Measurements from ENCODE around the gene OR52N1. TPM values are rescaled to one million over a fixed set of nuclear protein-coding genes. Genes with fewer than 3 reads are reported as not detected.

OR52N1 gene
- total and polyA plus RNA-seq, 2 of the 8 experiments (the other 6 are each of a cell fraction or from before 2014, with no cell fraction given) = 0.09 TPM; not detected in 1

- H3K4me3 ChIP-seq (ENCODE audit: extremely low read depth in 1 of 4, insufficient read depth in 2 of 4, low read depth in 3 of 4, low read length in 4 of 4) = no peak overlapping the region
- H2BK5ac ChIP-seq (ENCODE audit: low read depth, low read length) = no peak overlapping the region
- no peak overlapping the region for H3K56ac ChIP-seq (replicated peaks; ENCODE audit: insufficient read length, low read depth, low read length)
- H2AFZ ChIP-seq (ENCODE audit: low read length) = no peak overlapping the region
- no peak overlapping the region for H4K5ac ChIP-seq (ENCODE audit: insufficient read length, low read depth, low read length)
- POLR2A ChIA-PET (ENCODE audit: partially characterized antibody) = no interaction called here
- H4K91ac ChIP-seq (replicated peaks; ENCODE audit: insufficient read length, low read length) = no peak overlapping the region
- no peak overlapping the region for H3K27ac ChIP-seq (ENCODE audit: low read depth, low read length)
- H2AK5ac ChIP-seq (ENCODE audit: low read depth, low read length) = no peak overlapping the region
- no peak overlapping the region for H2BK120ac ChIP-seq (replicated peaks; ENCODE audit: low read depth, low read length)
- DNase-seq (ENCODE audit: low read depth in 1 of 2, low spot score in 2 of 2) (no peak), FAIRE-seq (no peak)
- H4K20me1 ChIP-seq (replicated peaks in 1 of 2; ENCODE audit: control insufficient read depth in 1 of 2, insufficient read depth in 2 of 2, low read length in 2 of 2) = no peaks in the 10 kb centered on the region
- no peak overlapping the region for H2BK15ac ChIP-seq (ENCODE audit: low read length)
- H3K36me3 ChIP-seq (ENCODE audit: control insufficient read depth in 2 of 4, insufficient read depth in 4 of 4, low read length in 3 of 4) = no peaks in the 10 kb centered on the region
- H3K79me1 ChIP-seq (ENCODE audit: low read depth, low read length) = no peaks in the 10 kb centered on the region
- no peaks in the 10 kb centered on the region for H3K79me2 ChIP-seq (ENCODE audit: control insufficient read depth in 1 of 2, insufficient read depth in 2 of 2, low read length in 2 of 2)
- no peak overlapping the region for H3K23ac ChIP-seq (ENCODE audit: insufficient read length)
- H2BK20ac ChIP-seq (ENCODE audit: low read length) = no peak overlapping the region
- no peak overlapping the region for H3K4me2 ChIP-seq (ENCODE audit: insufficient read depth in 1 of 2, low read depth in 2 of 2, low read length in 2 of 2)
- no peak overlapping the region for H3K14ac ChIP-seq (ENCODE audit: insufficient read length)
- no peak overlapping the region for H3K18ac ChIP-seq (ENCODE audit: extremely low read depth, low read length)
- no peak overlapping the region for H2BK12ac ChIP-seq (ENCODE audit: low read depth, low read length)
- CTCF ChIA-PET (ENCODE audit: partially characterized antibody) = no interaction called here
- H3K9me3 ChIP-seq (ENCODE audit: insufficient read depth in 2 of 2, low read depth in 1 of 2, low read length in 1 of 2) = no peaks in the 10 kb centered on the region
- no peaks in the 10 kb centered on the region for H3K27me3 ChIP-seq (replicated peaks in 1 of 4; ENCODE audit: control insufficient read depth in 3 of 4, extremely low read depth in 1 of 4, insufficient read depth in 3 of 4, low read length in 3 of 4)
- H3K4ac ChIP-seq (replicated peaks; ENCODE audit: insufficient read length, low read depth, low read length) = no peak overlapping the region
- H3K9ac ChIP-seq (replicated peaks in 1 of 4; ENCODE audit: extremely low read depth in 1 of 4, low read depth in 3 of 4, low read length in 3 of 4) = no peak overlapping the region
- H3K4me1 ChIP-seq (replicated peaks in 1 of 4; ENCODE audit: control insufficient read depth in 3 of 4, insufficient read depth in 4 of 4, low read length in 3 of 4) = no peaks in the 10 kb centered on the region
- H4K8ac ChIP-seq (ENCODE audit: extremely low read depth, insufficient read depth, low read length) = no peak overlapping the region
- H3K23me2 ChIP-seq (ENCODE audit: low read depth, low read length) = no peaks in the 10 kb centered on the region
- WGBS, 2 experiments (ENCODE audit: extremely low coverage in 1 of 2, insufficient coverage in 1 of 2, insufficient read length in 1 of 2, insufficient replicate concordance in 2 of 2, low coverage in 1 of 2, low lambda C conversion rate in 2 of 2, missing lambda C conversion rate in 1 of 2) = 86% methylated on average over 3 of the region's 3 CpGs; no CpG with 5 or more reads in 1 of the 2 experiments
- no peak for TF ChIP-seq TAF7 (optimal IDR thresholded peaks at IDR 0.05; ENCODE audit: borderline replicate concordance, low read depth, low read length)
- TF ChIP-seq CTBP2 (IDR thresholded peaks at IDR 0.05; ENCODE audit: borderline replicate concordance, insufficient read depth, insufficient read length, low read length) = no peak
- no peak for TF ChIP-seq MAFK (IDR thresholded peaks at IDR 0.05; ENCODE audit: low read depth, low read length)
- TF ChIP-seq KDM5A (IDR thresholded peaks at IDR 0.05; ENCODE audit: low read length) = no peak
- no peak for TF ChIP-seq JUN (IDR thresholded peaks at IDR 0.05; ENCODE audit: low read depth, low read length)
- TF ChIP-seq CHD2 (IDR thresholded peaks at IDR 0.05; ENCODE audit: low read length) = no peak
- TF ChIP-seq SP1 (IDR thresholded peaks at IDR 0.05; ENCODE audit: low read depth, low read length) = no peak
- TF ChIP-seq CTCF (IDR thresholded peaks at IDR 0.05; ENCODE audit: control extremely low read depth in 1 of 3, insufficient read depth in 1 of 3, low read depth in 1 of 3, low read length in 3 of 3) = no peak
- no peak for TF ChIP-seq SIX5 (IDR thresholded peaks at IDR 0.05; ENCODE audit: low read depth, low read length)
- no peak for TF ChIP-seq ATF3 (IDR thresholded peaks at IDR 0.05; ENCODE audit: insufficient read depth, low read depth, low read length)
- TF ChIP-seq BACH1 (IDR thresholded peaks at IDR 0.05; ENCODE audit: low read length) = no peak
- no peak for TF ChIP-seq POU5F1 (IDR thresholded peaks at IDR 0.05; ENCODE audit: low read depth, low read length)
Observed at GRCh38 chr11:5749836-5750235, 41.2 kb downstream of the OR52N1 start.
